ENCODE results near the gene SYNDIG1.

SYNDIG1 gene

DNA sequence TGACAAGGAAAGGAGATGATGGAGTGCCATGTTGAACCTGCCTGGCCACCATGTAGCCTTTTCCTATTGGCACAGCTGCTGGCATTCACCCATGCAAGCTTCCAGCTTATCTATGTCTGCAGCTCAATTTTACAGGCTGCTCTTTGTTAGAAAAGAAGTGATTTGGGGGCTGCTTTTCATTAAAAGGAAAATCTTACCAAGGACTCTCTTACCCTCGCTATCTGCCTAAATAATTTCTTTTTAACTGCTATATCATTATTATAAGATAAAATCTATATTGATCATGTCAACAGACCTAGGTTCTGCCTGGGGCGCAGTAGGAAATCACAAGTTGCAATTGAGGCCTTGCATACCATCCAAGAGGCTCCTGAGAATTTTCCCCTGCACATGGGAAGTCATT, 167.2 kb downstream of the SYNDIG1 start:
- Histone ChIP-seq H3K9ac (ENCODE audit: low read length) (no peak overlapping the region), H3K18ac (ENCODE audit: low read depth in 1 of 2, low read length in 2 of 2) (no peak overlapping the region), H3K23ac (ENCODE audit: low read length in 2 of 2) (no peak overlapping the region), H2BK5ac (ENCODE audit: low read depth, low read length, poor library complexity, severe bottlenecking) (no peak overlapping the region), H3K27me3 (ENCODE audit: control insufficient read depth in 1 of 2, insufficient read depth in 1 of 2, low read length in 2 of 2) (no peaks in the 10 kb centered on the region), H3K4me3 (ENCODE audit: insufficient read depth in 1 of 2, low read depth in 1 of 2, low read length in 2 of 2) (no peak overlapping the region), H3K4ac (ENCODE audit: low read depth in 1 of 2, low read length in 2 of 2) (peak overlapping the region in 1 of 2 experiments; percentile 11), H3K36me3 (ENCODE audit: control insufficient read depth in 1 of 2, insufficient read depth in 2 of 2, low read depth in 1 of 2, low read length in 2 of 2) (no peaks in the 10 kb centered on the region), H2BK12ac (ENCODE audit: low read length in 2 of 2) (no peak overlapping the region), H2AK5ac (ENCODE audit: low read length, severe bottlenecking) (no peak overlapping the region), H3K9me3 (ENCODE audit: control insufficient read depth, low read length) (no peaks in the 10 kb centered on the region), H3K79me1 (replicated peaks; ENCODE audit: low read length, poor library complexity, severe bottlenecking) (no peaks in the 10 kb centered on the region), H2BK15ac (ENCODE audit: low read depth, poor library complexity, severe bottlenecking) (no peak overlapping the region), H4K8ac (ENCODE audit: low read length) (no peak overlapping the region), H2AFZ (ENCODE audit: low read depth, low read length) (no peak overlapping the region), H3K4me2 (ENCODE audit: low read length, poor library complexity, severe bottlenecking) (no peak overlapping the region), H3K27ac (ENCODE audit: low read length, poor library complexity, severe bottlenecking) (no peak overlapping the region), H3K14ac (ENCODE audit: low read length in 2 of 2) (no peak overlapping the region), H4K91ac (ENCODE audit: low read length) (no peak overlapping the region), H3K4me1 (ENCODE audit: control insufficient read depth, insufficient read depth, low read depth, low read length) (peaks cover 27% of the 10 kb centered on the region), H2BK120ac (ENCODE audit: low read depth, low read length) (no peak overlapping the region)
- WGBS, result 94% methylated on average over 1 of the region's 2 CpGs
- no peak for DNase-seq

DNA sequence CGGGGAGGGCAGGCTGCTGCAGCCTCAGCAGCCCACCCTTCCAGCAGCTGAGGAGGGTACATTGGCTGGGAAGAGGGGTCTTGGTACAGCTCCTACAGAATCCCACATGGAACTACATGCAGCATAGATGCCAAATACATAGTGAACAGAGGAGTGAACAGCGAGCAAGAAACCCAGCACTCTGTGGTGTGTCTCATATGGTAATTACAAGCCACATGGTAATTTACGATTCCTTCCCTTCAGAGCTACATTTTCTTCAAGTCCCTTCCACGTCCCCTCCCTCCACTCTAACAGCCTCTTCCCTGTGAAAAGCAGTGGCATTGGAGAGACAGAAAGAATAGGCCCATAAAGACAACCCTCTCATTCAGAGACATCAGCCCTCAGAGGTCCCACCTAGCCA, 167.7 kb downstream of the SYNDIG1 start:
- Histone ChIP-seq H3K14ac (ENCODE audit: low read length in 2 of 2) (no peak overlapping the region), H3K9ac (ENCODE audit: low read length) (no peak overlapping the region), H4K8ac (ENCODE audit: low read length) (no peak overlapping the region), H2BK15ac (ENCODE audit: low read depth, poor library complexity, severe bottlenecking) (peak overlapping the region; percentile 30), H3K18ac (ENCODE audit: low read depth in 1 of 2, low read length in 2 of 2) (no peak overlapping the region), H2BK12ac (ENCODE audit: low read length in 2 of 2) (no peak overlapping the region), H3K4ac (ENCODE audit: low read depth in 1 of 2, low read length in 2 of 2) (peak overlapping the region in 1 of 2 experiments; percentile 11), H3K4me2 (ENCODE audit: low read length, poor library complexity, severe bottlenecking) (no peak overlapping the region), H2AFZ (ENCODE audit: low read depth, low read length) (no peak overlapping the region), H2BK120ac (ENCODE audit: low read depth, low read length) (no peak overlapping the region), H3K9me3 (ENCODE audit: control insufficient read depth, low read length) (no peaks in the 10 kb centered on the region), H3K23ac (ENCODE audit: low read length in 2 of 2) (no peak overlapping the region), H3K27me3 (ENCODE audit: control insufficient read depth in 1 of 2, insufficient read depth in 1 of 2, low read length in 2 of 2) (no peaks in the 10 kb centered on the region), H2BK5ac (ENCODE audit: low read depth, low read length, poor library complexity, severe bottlenecking) (no peak overlapping the region), H3K79me1 (replicated peaks; ENCODE audit: low read length, poor library complexity, severe bottlenecking) (no peaks in the 10 kb centered on the region), H3K36me3 (ENCODE audit: control insufficient read depth in 1 of 2, insufficient read depth in 2 of 2, low read depth in 1 of 2, low read length in 2 of 2) (no peaks in the 10 kb centered on the region), H3K4me3 (ENCODE audit: insufficient read depth in 1 of 2, low read depth in 1 of 2, low read length in 2 of 2) (no peak overlapping the region), H3K4me1 (ENCODE audit: control insufficient read depth, insufficient read depth, low read depth, low read length) (peaks cover 27% of the 10 kb centered on the region), H4K91ac (ENCODE audit: low read length) (no peak overlapping the region), H3K27ac (ENCODE audit: low read length, poor library complexity, severe bottlenecking) (no peak overlapping the region), H2AK5ac (ENCODE audit: low read length, severe bottlenecking) (no peak overlapping the region)
- 71% methylated on average over 4 of the region's 4 CpGs for WGBS
- DNase-seq, result no peak

- Histone ChIP-seq H3K23ac (ENCODE audit: low read length in 2 of 2) (no peak overlapping the region), H2AFZ (ENCODE audit: low read depth, low read length) (no peak overlapping the region), H3K14ac (ENCODE audit: low read length in 2 of 2) (no peak overlapping the region), H2AK5ac (ENCODE audit: low read length, severe bottlenecking) (no peak overlapping the region), H2BK5ac (ENCODE audit: low read depth, low read length, poor library complexity, severe bottlenecking) (no peak overlapping the region), H3K18ac (ENCODE audit: low read depth in 1 of 2, low read length in 2 of 2) (no peak overlapping the region), H3K4ac (ENCODE audit: low read depth in 1 of 2, low read length in 2 of 2) (no peak overlapping the region), H3K9ac (ENCODE audit: low read length) (no peak overlapping the region), H3K4me2 (ENCODE audit: low read length, poor library complexity, severe bottlenecking) (no peak overlapping the region), H3K79me1 (replicated peaks; ENCODE audit: low read length, poor library complexity, severe bottlenecking) (no peaks in the 10 kb centered on the region), H3K36me3 (ENCODE audit: control insufficient read depth in 1 of 2, insufficient read depth in 2 of 2, low read depth in 1 of 2, low read length in 2 of 2) (no peaks in the 10 kb centered on the region), H4K91ac (ENCODE audit: low read length) (no peak overlapping the region), H4K8ac (ENCODE audit: low read length) (no peak overlapping the region), H3K4me1 (ENCODE audit: control insufficient read depth, insufficient read depth, low read depth, low read length) (peaks cover 26% of the 10 kb centered on the region), H2BK120ac (ENCODE audit: low read depth, low read length) (no peak overlapping the region), H2BK15ac (ENCODE audit: low read depth, poor library complexity, severe bottlenecking) (no peak overlapping the region), H3K27ac (ENCODE audit: low read length, poor library complexity, severe bottlenecking) (no peak overlapping the region), H3K4me3 (ENCODE audit: insufficient read depth in 1 of 2, low read depth in 1 of 2, low read length in 2 of 2) (no peak overlapping the region), H2BK12ac (ENCODE audit: low read length in 2 of 2) (peak overlapping the region in 1 of 2 experiments; percentile 49), H3K27me3 (ENCODE audit: control insufficient read depth in 1 of 2, insufficient read depth in 1 of 2, low read length in 2 of 2) (no peaks in the 10 kb centered on the region), H3K9me3 (ENCODE audit: control insufficient read depth, low read length) (no peaks in the 10 kb centered on the region)
- DNase-seq, result no peak
- 71% methylated on average over 6 of the region's 6 CpGs for WGBS
Observed at GRCh38 chr20:24637941-24638340, 168.5 kb downstream of the SYNDIG1 start.

DNA sequence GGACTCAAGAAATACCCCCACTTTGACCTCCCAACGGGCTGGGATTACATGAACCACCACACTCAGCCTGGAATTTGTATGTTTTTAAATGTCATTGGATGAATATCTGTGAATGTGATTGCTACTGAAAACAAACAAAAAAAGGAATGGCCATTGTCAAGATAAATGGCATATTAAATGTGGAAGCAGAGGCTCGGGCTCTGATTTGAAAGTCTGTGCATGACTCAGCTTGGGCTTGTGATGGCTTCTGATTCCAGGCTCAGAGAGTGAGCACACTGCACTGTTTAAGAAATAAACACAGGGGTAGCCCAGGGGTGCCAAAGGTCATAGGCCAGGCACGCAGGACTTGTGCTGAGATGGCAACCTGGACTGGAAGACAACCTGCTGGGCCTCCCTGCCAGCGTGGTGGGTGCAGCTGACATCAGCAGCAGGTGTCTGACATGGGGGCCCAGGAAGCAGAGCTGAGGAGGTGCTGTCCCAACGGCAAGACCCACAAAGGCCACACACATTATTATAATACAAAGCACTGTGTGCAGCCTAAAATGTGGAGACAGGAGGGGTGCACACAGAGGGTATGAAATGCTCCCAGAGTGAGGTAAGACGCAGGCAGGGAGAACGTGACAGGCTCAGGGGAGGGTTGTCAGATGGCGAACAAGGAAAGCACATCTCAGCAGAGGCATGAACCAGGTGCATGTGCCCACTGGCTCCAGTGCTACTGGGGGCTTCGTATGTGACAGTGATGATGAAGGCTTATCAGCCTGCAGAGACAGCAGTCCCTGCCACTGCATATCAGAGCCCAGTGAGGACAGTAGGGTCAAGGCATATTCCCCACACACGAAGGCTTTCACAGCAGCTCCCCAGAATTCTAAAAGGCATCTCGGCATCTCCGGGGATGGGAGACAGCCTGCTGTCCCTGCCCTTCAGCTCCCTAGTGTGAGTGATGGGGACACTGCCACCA, 169.4 kb downstream of the SYNDIG1 start:
- Histone ChIP-seq H3K18ac (ENCODE audit: low read depth in 1 of 2, low read length in 2 of 2) (no peak overlapping the region), H2AK5ac (ENCODE audit: low read length, severe bottlenecking) (no peak overlapping the region), H2BK15ac (ENCODE audit: low read depth, poor library complexity, severe bottlenecking) (no peak overlapping the region), H3K79me1 (replicated peaks; ENCODE audit: low read length, poor library complexity, severe bottlenecking) (no peaks in the 10 kb centered on the region), H3K27ac (ENCODE audit: low read length, poor library complexity, severe bottlenecking) (no peak overlapping the region), H2BK12ac (ENCODE audit: low read length in 2 of 2) (no peak overlapping the region), H2BK120ac (ENCODE audit: low read depth, low read length) (no peak overlapping the region), H3K4me3 (ENCODE audit: insufficient read depth in 1 of 2, low read depth in 1 of 2, low read length in 2 of 2) (no peak overlapping the region), H3K4me2 (ENCODE audit: low read length, poor library complexity, severe bottlenecking) (no peak overlapping the region), H4K91ac (ENCODE audit: low read length) (peak overlapping the region; percentile 5), H3K27me3 (ENCODE audit: control insufficient read depth in 1 of 2, insufficient read depth in 1 of 2, low read length in 2 of 2) (no peaks in the 10 kb centered on the region), H3K23ac (ENCODE audit: low read length in 2 of 2) (no peak overlapping the region), H2AFZ (ENCODE audit: low read depth, low read length) (no peak overlapping the region), H3K9ac (ENCODE audit: low read length) (no peak overlapping the region), H3K4me1 (ENCODE audit: control insufficient read depth, insufficient read depth, low read depth, low read length) (peaks cover 17% of the 10 kb centered on the region), H3K9me3 (ENCODE audit: control insufficient read depth, low read length) (no peaks in the 10 kb centered on the region), H3K14ac (ENCODE audit: low read length in 2 of 2) (no peak overlapping the region), H3K36me3 (ENCODE audit: control insufficient read depth in 1 of 2, insufficient read depth in 2 of 2, low read depth in 1 of 2, low read length in 2 of 2) (no peaks in the 10 kb centered on the region), H2BK5ac (ENCODE audit: low read depth, low read length, poor library complexity, severe bottlenecking) (no peak overlapping the region), H3K4ac (ENCODE audit: low read depth in 1 of 2, low read length in 2 of 2) (no peak overlapping the region), H4K8ac (ENCODE audit: low read length) (no peak overlapping the region)
- DNase-seq, result peak; percentile 8
- 75% methylated on average over 11 of the region's 12 CpGs for WGBS
